ENCODE measurements around the gene HMG20B.

The HMG20B gene

DNA sequence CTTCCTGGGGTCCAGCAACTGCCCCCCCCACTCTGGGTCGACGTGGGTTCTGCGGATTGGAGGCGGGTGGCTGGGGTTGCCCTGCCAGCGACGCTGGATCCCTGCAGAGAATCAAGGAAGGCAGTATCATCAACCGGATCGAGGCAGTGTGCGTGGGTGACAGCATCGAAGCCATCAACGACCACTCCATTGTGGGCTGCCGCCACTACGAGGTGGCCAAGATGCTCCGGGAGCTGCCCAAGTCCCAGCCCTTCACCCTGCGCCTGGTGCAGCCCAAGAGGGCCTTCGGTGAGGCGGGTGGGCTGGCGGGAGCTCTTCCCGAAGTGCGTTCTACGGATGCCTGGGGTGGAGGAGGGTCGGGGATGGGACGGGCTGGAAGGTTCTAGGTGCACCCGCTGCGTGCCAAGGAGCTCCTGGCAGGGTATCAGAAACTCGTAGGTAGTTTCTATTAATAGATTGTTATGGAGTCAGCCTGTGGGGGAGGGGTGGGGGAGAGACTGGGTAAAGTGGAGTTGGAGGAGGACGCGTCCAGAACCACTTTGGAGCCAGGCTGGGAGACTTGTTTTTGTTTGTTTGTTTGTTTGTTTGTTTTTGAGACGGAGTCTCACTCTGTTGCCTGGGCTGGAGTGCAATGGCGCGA lies 14.1 kb downstream of the HMG20B start:
- Histone ChIP-seq H3K27ac (peak overlapping the region in 1 of 2 donors; percentile 50), H3K4me3 (no peak overlapping the region)
- TF ChIP-seq, protein P1, sequence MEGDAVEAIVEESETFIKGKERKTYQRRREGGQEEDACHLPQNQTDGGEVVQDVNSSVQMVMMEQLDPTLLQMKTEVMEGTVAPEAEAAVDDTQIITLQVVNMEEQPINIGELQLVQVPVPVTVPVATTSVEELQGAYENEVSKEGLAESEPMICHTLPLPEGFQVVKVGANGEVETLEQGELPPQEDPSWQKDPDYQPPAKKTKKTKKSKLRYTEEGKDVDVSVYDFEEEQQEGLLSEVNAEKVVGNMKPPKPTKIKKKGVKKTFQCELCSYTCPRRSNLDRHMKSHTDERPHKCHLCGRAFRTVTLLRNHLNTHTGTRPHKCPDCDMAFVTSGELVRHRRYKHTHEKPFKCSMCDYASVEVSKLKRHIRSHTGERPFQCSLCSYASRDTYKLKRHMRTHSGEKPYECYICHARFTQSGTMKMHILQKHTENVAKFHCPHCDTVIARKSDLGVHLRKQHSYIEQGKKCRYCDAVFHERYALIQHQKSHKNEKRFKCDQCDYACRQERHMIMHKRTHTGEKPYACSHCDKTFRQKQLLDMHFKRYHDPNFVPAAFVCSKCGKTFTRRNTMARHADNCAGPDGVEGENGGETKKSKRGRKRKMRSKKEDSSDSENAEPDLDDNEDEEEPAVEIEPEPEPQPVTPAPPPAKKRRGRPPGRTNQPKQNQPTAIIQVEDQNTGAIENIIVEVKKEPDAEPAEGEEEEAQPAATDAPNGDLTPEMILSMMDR (IDR thresholded peaks at IDR 0.05), result no peak
- DNase-seq (ENCODE audit: low spot score), result no peak

DNA sequence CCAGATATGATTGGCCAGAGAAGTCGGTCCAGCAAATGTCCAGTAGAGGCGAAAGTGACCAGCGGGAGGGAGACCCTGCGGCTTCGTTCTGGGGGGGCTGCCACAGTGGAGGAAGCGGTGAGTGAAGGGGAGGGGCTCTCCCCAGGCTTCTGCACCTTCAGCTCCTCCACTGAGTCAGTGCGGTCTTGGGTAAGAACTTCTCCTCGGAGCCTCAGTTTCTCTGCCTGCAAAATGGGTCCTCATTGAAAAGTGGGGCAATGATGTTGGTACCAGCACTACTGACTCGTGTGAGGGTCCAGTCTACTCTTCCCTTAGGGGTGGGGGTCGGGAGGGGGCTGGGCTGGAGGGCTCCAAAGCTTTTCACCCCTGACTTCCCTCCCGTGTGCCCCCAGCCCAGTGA lies 16.7 kb downstream of the HMG20B start:
- Histone ChIP-seq H3K4me3 (no peak overlapping the region), H3K27ac (no peak overlapping the region)
- TF ChIP-seq, protein P1 (IDR thresholded peaks at IDR 0.05), result no peak
- no peak for DNase-seq (ENCODE audit: low spot score)

DNA sequence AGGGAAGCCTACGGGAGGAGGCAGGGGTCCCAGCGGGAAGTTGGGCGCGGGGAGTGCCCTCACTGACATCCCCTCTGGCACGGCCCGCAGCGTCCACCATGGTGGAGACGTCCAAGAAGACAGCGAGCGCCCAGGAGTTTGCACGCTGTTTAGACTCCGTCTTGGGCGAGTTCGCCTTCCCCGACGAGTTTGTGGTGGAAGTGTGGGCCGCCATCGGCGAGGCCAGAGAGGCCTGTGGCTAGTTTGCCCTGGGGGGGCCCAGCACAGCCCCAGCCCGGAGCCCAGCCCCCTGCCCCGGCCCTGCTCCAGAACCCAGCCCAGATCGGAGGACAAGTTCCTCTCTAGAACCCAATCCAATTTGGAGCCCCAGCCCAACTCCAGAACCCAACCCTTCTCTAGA lies 17.2 kb downstream of the HMG20B start:
- Histone ChIP-seq H3K4me3 (no peak overlapping the region), H3K27ac (no peak overlapping the region)
- TF ChIP-seq, protein P1 (IDR thresholded peaks at IDR 0.05), result no peak
- no peak for DNase-seq (ENCODE audit: low spot score)

DNA sequence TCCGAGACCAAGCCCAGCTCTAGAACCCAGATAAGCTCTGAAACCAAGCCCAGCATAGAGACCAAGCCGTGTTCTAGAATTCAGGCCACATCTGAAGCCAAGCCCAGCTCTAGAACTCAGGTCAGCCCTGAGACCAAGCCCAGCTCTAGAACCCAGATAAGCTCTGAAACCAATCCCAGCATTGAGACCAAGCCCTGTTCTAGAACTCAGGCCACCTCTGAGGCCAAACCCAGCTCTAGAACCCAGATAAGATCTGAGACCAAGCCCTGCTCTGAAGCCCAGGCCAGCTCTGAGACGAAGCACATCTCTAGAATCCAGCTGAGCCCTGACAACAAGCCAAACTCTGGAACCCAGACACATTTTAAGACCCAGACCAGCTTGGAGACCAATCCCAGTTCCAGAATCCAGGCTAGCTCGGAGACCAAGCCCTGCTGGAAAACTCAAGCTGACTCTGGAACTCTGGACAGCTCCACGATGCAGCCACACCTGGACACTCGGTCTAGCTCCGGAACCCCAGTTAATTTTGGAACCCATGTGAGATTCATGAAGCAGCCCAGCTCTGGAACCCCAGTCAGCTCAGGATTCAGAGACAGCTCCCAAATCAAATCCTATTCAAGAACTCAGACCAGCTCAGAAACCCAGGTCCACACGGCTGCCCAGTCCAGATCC lies 18.4 kb downstream of the HMG20B start:
- TF ChIP-seq, protein P1 (IDR thresholded peaks at IDR 0.05), result no peak
- no peak for DNase-seq (ENCODE audit: low spot score)
- H3K4me3 ChIP-seq, result no peak overlapping the region
- H3K27ac ChIP-seq, result peak overlapping the region in 1 of 2 donors; percentile 81

DNA sequence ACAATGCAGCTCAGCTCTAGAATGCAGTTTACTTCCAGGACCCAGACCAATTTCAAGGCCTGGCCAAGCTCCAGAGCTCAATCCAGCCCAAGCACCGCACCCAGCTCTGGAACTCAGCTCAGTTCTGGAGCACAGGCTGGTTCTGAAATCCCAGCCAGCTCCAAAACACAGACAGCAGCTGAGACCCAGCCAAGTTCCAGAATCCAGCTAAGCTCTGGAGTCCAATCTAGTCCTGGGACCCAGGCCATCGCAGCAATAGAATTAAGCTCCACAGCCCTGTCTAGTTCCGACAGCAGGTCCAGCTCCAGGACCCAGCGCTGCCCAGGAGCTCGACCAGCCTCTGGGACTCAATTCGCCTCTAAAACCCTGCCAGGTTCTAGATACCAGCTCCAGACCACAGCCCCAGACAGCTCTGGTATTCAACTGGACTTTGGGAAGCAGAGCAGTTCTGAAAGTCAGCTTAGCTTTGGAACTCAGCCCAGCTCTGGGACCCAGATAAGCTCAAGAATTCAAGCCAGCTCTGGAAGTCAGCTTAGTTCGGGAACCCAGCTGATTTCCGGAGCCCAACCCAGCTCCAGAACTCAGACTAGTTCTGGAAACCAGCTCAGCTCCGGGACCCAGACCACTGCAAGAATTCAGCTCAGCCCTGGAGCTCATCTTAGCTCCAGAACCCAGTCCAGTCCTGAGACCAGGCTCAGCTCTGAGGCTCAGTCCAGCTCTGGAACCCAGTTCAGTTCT lies 19.3 kb downstream of the HMG20B start:
- TF ChIP-seq, protein P1 (IDR thresholded peaks at IDR 0.05), result no peak
- no peak for DNase-seq (ENCODE audit: low spot score)
- Histone ChIP-seq H3K4me3 (no peak overlapping the region), H3K27ac (peak overlapping the region; percentile 24 to 81)

DNA sequence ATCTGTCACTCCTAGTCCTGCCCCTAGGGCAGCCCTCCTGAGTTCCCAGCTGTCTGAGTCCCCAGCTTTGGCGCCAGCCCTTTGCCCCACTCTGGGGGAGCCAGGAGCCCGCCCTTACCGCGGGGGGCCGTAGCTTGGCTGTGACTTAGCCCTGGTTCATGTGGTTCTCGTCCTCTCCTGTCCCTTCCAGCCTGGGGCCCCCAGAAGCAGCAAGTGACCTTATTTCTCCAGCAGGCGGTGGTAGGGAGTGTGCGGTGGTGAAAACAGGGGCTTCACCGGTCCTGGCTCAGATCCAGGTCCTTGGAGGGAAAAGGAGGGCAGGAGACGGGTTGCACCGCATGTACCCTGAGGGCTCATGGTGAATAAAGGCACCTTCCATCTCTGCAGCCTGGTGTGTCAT lies 20.4 kb downstream of the HMG20B start:
- peak overlapping the region in 1 of 2 donors; percentile 81 for H3K27ac ChIP-seq
- DNase-seq (ENCODE audit: low spot score), result no peak
- TF ChIP-seq, protein P1 (IDR thresholded peaks at IDR 0.05), result no peak
- no peak overlapping the region for H3K4me3 ChIP-seq

All from coronary artery (tissue), 2 donors.